Peyer's patch (tissue), 4 donors: ENCODE measurements around the gene CTBP2. TPM values are rescaled to one million over a fixed set of nuclear protein-coding genes. Genes with fewer than 3 reads are reported as not detected.
A peak's percentile ranks its signal among the peaks of the same experiment; 100 is the strongest.

Experiments used
- DNase-seq, 3 donors: peaks; one replicate each; pipeline ENCODE4 v3.0.0-alpha.2; 2017 to 2019
- H3K27ac ChIP-seq, 4 donors: fragments of 200-600 bp; sonication (generic); one replicate each; pipeline ENCODE4 v1.5.1; 2016 to 2019
- H3K27me3 ChIP-seq, 2 donors: fragments of 200-600 bp; sonication (generic); one replicate each; pipeline ENCODE4 v1.5.1; 2019
- H3K36me3 ChIP-seq, 3 donors: fragments of 200-600 bp; sonication (generic); one replicate each; pipeline ENCODE4 v1.5.1; 2016 to 2019
- H3K4me1 ChIP-seq, 4 donors: fragments of 200-600 bp; sonication (generic); one replicate each; pipeline ENCODE4 v1.5.1; 2016 to 2019
- H3K4me3 ChIP-seq, 4 donors: fragments of 200-600 bp; sonication (generic); 1 replicate in 3 of 4; 2 replicates in 1 of 4; pipeline ENCODE4 v1.5.1; 2016 to 2019; ENCODE audit warnings: mild to moderate bottlenecking in 1 of 4
- H3K9me3 ChIP-seq, 4 donors: fragments of 200-600 bp; sonication (generic); one replicate each; pipeline ENCODE4 v1.5.1; 2016 to 2019; ENCODE audit warnings: mild to moderate bottlenecking in 1 of 4
- CTCF ChIP-seq, 6 experiments: fragments of 450-650 bp in 4 of 6; fragments of 200-600 bp in 2 of 6; sonication (generic) in 1 of 6; IDR thresholded peaks; one replicate each; pipeline ENCODE4 v1.5.1; 2017 to 2019; ENCODE audit warnings: antibody characterized with exemption in 6 of 6, mild to moderate bottlenecking in 3 of 6, moderate library complexity in 1 of 6
- POLR2A ChIP-seq, 2 donors: fragments of 450-650 bp; IDR thresholded peaks; one replicate each; pipeline ENCODE4 v1.5.1; 2017; ENCODE audit warnings: antibody characterized with exemption in 2 of 2, mild to moderate bottlenecking in 2 of 2, moderate library complexity in 2 of 2
- total RNA-seq, 4 donors: library from RNA; depleted of rRNA; stranded (reverse); fragments of >200 nt; gene quantifications; one replicate each; pipeline ENCODE4 v1.1.0, GENCODE V29; 2016

CTBP2 gene
- total RNA-seq, 4 donors from 2014 or later, result 53.6 to 83.8 (median 64.7) TPM

- H3K27ac ChIP-seq, result no peak overlapping the region
- no peaks in the 10 kb centered on the region for H3K9me3 ChIP-seq
- DNase-seq, result no peak
- TF ChIP-seq CTCF (IDR thresholded peaks at IDR 0.05) (no peak), POLR2A (IDR thresholded peaks at IDR 0.05) (no peak)
- H3K4me3 ChIP-seq, result no peak overlapping the region
- peaks cover 0 to 3% (median 0%) of the 10 kb centered on the region in 3 donors for H3K36me3 ChIP-seq
- no peaks in the 10 kb centered on the region for H3K27me3 ChIP-seq
- H3K4me1 ChIP-seq, result peaks cover 0 to 23% (median 2%) of the 10 kb centered on the region in 4 donors
Measured at GRCh38 chr10:125101049-125101448, 59.3 kb downstream of the CTBP2 start.

- DNase-seq, result no peak
- Histone ChIP-seq H3K9me3 (no peaks in the 10 kb centered on the region), H3K4me1 (peaks cover 0 to 18% (median 2%) of the 10 kb centered on the region in 4 donors), H3K27ac (no peak overlapping the region), H3K36me3 (peaks cover 0 to 3% (median 0%) of the 10 kb centered on the region in 3 donors), H3K4me3 (no peak overlapping the region), H3K27me3 (no peaks in the 10 kb centered on the region)
- TF ChIP-seq POLR2A (IDR thresholded peaks at IDR 0.05) (no peak), CTCF (IDR thresholded peaks at IDR 0.05) (no peak)
Measured at GRCh38 chr10:125097409-125098070, 62.8 kb downstream of the CTBP2 start.

GRCh38 chr10:125096975-125097374, 63.4 kb downstream of the CTBP2 start:
- H3K27ac ChIP-seq, result no peak overlapping the region
- no peak for DNase-seq
- TF ChIP-seq POLR2A (IDR thresholded peaks at IDR 0.05) (no peak), CTCF (IDR thresholded peaks at IDR 0.05) (no peak)
- no peak overlapping the region for H3K4me3 ChIP-seq
- H3K9me3 ChIP-seq, result no peaks in the 10 kb centered on the region
- peaks cover 0 to 12% (median 2%) of the 10 kb centered on the region in 4 donors for H3K4me1 ChIP-seq
- no peaks in the 10 kb centered on the region for H3K27me3 ChIP-seq
- peaks cover 0 to 3% (median 0%) of the 10 kb centered on the region in 3 donors for H3K36me3 ChIP-seq

- Histone ChIP-seq H3K36me3 (peaks cover 0 to 3% (median 0%) of the 10 kb centered on the region in 3 donors), H3K4me1 (peaks cover 0 to 12% (median 2%) of the 10 kb centered on the region in 4 donors), H3K4me3 (no peak overlapping the region), H3K9me3 (no peaks in the 10 kb centered on the region), H3K27ac (no peak overlapping the region), H3K27me3 (no peaks in the 10 kb centered on the region)
- TF ChIP-seq CTCF (IDR thresholded peaks at IDR 0.05) (no peak), POLR2A (IDR thresholded peaks at IDR 0.05) (no peak)
- no peak for DNase-seq
Measured at GRCh38 chr10:125096371-125096770, 64.0 kb downstream of the CTBP2 start.

GRCh38 chr10:125095776-125096175, 64.6 kb downstream of the CTBP2 start:
- no peaks in the 10 kb centered on the region for H3K27me3 ChIP-seq
- H3K27ac ChIP-seq, result peak overlapping the region in 1 of 4 donors; percentile 10
- no peak overlapping the region for H3K4me3 ChIP-seq
- TF ChIP-seq CTCF (IDR thresholded peaks at IDR 0.05) (no peak), POLR2A (IDR thresholded peaks at IDR 0.05) (no peak)
- H3K36me3 ChIP-seq, result peaks cover 0 to 3% (median 0%) of the 10 kb centered on the region in 3 donors
- H3K9me3 ChIP-seq, result no peaks in the 10 kb centered on the region
- no peak for DNase-seq
- H3K4me1 ChIP-seq, result peaks cover 0 to 12% (median 2%) of the 10 kb centered on the region in 4 donors
